Smooth muscle cell (in vitro differentiated cells): ENCODE data around the gene BMPER. TPM values are rescaled to one million over a fixed set of nuclear protein-coding genes. Genes with fewer than 3 reads are reported as not detected.

Experiments used
- DNase-seq: peaks from one replicate; lab custom pipeline; 2025; ENCODE audit not compliant: unreplicated experiment; lab: John Stamatoyannopoulos, UW
- H2AFZ ChIP-seq: fragments of 200-600 bp; sonication (generic); 2 replicates; pipeline ENCODE4 v1.6.0; 2016; ENCODE audit warnings: antibody characterized with exemption, low read depth, mild to moderate bottlenecking
- H3F3A ChIP-seq: fragments of 200-600 bp; sonication (generic); 2 replicates; pipeline ENCODE4 v1.6.0; 2017; ENCODE audit warnings: antibody characterized with exemption, low read depth
- H3K27ac ChIP-seq: fragments of 200-600 bp; sonication (generic); 2 replicates; pipeline ENCODE4 v1.5.1; 2016; ENCODE audit warnings: low read depth, mild to moderate bottlenecking
- H3K27me3 ChIP-seq: fragments of 200-600 bp; sonication (generic); 2 replicates; pipeline ENCODE4 v1.6.1; 2016; ENCODE audit warnings: low read depth, mild to moderate bottlenecking
- H3K36me3 ChIP-seq: fragments of 200-600 bp; sonication (generic); 2 replicates; pipeline ENCODE4 v1.5.1; 2016; ENCODE audit warnings: low read depth
- H3K4me1 ChIP-seq: fragments of 200-600 bp; sonication (generic); 2 replicates; pipeline ENCODE4 v1.5.1; 2016; ENCODE audit warnings: low read depth
- H3K4me2 ChIP-seq: fragments of 200-600 bp; sonication (generic); 2 replicates; pipeline ENCODE4 v1.6.0; 2016; ENCODE audit warnings: mild to moderate bottlenecking
- H3K4me3 ChIP-seq: fragments of 200-600 bp; sonication (generic); 2 replicates; pipeline ENCODE4 v1.5.1; 2016; ENCODE audit warnings: mild to moderate bottlenecking
- H3K79me2 ChIP-seq: fragments of 200-600 bp; sonication (generic); 2 replicates; pipeline ENCODE4 v1.6.0; 2016; ENCODE audit warnings: low read depth, mild to moderate bottlenecking
- H3K9ac ChIP-seq: fragments of 200-600 bp; sonication (generic); 2 replicates; pipeline ENCODE4 v1.6.0; 2016; ENCODE audit warnings: low read depth
- H3K9me3 ChIP-seq: fragments of 200-600 bp; sonication (generic); replicated peaks from 2 replicates; pipeline ENCODE4 v1.5.1; 2016; ENCODE audit warnings: low read depth
- H4K20me1 ChIP-seq: fragments of 200-600 bp; sonication (generic); 2 replicates; pipeline ENCODE4 v1.6.0; 2016; ENCODE audit warnings: low read depth
- WGBS: methylation state at CpG from one replicate; pipeline ENCODE4 v1.1.7; 2016; ENCODE audit warnings: low lambda C conversion rate; 5-methylcytosine and 5-hydroxymethylcytosine counted together
- polyA plus RNA-seq: library from polyadenylated mRNA; unstranded; fragments of >200 nt; fragmentation: Nextera tagmentation; extraction: Ambion mirVana; gene quantifications from 2 replicates; pipeline ENCODE4 v1.2.1, GENCODE V29; 2016
- total RNA-seq: library from RNA; depleted of rRNA; stranded (reverse); fragments of >200 nt; gene quantifications from 2 replicates; pipeline ENCODE4 v1.2.3, GENCODE V29; 2014
- TF ChIP-seq, protein P1 (sequence below): fragments of 200-600 bp; sonication (generic); IDR thresholded peaks from 2 replicates; pipeline ENCODE4 v1.5.1; 2017; ENCODE audit warnings: borderline replicate concordance, mild to moderate bottlenecking, antibody characterized with exemption; ENCODE audit not compliant: insufficient read depth, poor library complexity, severe bottlenecking

Gene BMPER
- total and polyA plus RNA-seq, 2 experiments from 2014 or later = 3.0 to 21.9 TPM

DNA sequence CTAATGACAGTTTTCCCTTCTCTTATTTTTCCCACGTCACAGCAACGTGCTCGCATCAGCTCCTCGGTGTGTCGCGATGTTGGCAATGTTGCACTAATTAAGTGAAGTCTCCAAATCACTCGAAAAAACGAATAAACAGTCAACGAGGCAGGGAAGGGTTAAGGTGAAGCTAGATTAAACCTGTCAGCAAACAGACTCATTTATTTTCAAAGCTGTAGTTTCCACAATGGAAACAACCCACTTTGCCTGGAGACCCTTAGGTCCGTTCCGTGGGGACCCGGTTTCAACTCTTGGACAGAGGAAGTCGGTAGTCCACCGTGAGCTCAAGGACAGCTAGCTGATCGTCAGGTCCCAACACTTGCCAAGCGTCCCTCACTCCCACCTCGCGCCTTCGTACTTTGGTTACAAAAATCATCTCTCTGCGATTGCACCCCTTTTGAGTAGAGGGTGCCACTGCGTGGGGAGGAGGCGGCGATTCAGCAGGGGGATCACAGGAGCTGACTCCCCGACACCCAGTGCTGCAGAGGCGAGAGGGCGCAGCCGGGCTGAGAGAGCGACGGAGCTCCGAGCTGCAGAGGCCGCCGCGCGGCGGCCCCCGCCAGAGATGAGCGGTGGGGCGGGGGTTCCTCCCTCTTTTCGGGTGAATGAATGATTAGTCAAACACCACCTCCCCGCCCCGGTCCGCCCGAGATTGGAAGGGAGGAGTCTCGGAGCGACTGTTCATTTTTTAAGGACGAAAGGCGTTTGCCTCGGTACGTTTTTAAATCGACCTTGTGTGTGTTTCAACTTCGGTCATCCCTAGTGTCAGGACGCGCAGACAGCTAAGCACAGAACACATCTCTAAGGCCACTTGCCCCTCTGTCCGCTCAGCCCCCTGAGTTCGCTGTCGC, 1.3 kb upstream of the BMPER start:
- peaks cover 51% of the 10 kb centered on the region for H3K27me3 ChIP-seq
- H3K4me1 ChIP-seq = peaks cover 6% of the 10 kb centered on the region
- no peaks in the 10 kb centered on the region for H3K79me2 ChIP-seq
- peak overlapping the region; percentile 68 for H3K4me3 ChIP-seq
- DNase-seq = peak; percentile 27
- H4K20me1 ChIP-seq = no peaks in the 10 kb centered on the region
- H2AFZ ChIP-seq = peak overlapping the region; percentile 90
- H3K36me3 ChIP-seq = no peaks in the 10 kb centered on the region
- H3K27ac ChIP-seq = no peak overlapping the region
- peak overlapping the region; percentile 56 for H3K9ac ChIP-seq
- H3F3A ChIP-seq = peaks cover 2% of the 10 kb centered on the region
- H3K9me3 ChIP-seq = no peaks in the 10 kb centered on the region
- WGBS = 3% methylated on average over 56 of the region's 56 CpGs
- TF ChIP-seq, protein P1, sequence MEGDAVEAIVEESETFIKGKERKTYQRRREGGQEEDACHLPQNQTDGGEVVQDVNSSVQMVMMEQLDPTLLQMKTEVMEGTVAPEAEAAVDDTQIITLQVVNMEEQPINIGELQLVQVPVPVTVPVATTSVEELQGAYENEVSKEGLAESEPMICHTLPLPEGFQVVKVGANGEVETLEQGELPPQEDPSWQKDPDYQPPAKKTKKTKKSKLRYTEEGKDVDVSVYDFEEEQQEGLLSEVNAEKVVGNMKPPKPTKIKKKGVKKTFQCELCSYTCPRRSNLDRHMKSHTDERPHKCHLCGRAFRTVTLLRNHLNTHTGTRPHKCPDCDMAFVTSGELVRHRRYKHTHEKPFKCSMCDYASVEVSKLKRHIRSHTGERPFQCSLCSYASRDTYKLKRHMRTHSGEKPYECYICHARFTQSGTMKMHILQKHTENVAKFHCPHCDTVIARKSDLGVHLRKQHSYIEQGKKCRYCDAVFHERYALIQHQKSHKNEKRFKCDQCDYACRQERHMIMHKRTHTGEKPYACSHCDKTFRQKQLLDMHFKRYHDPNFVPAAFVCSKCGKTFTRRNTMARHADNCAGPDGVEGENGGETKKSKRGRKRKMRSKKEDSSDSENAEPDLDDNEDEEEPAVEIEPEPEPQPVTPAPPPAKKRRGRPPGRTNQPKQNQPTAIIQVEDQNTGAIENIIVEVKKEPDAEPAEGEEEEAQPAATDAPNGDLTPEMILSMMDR = no peak
- peak overlapping the region; percentile 94 for H3K4me2 ChIP-seq

DNA sequence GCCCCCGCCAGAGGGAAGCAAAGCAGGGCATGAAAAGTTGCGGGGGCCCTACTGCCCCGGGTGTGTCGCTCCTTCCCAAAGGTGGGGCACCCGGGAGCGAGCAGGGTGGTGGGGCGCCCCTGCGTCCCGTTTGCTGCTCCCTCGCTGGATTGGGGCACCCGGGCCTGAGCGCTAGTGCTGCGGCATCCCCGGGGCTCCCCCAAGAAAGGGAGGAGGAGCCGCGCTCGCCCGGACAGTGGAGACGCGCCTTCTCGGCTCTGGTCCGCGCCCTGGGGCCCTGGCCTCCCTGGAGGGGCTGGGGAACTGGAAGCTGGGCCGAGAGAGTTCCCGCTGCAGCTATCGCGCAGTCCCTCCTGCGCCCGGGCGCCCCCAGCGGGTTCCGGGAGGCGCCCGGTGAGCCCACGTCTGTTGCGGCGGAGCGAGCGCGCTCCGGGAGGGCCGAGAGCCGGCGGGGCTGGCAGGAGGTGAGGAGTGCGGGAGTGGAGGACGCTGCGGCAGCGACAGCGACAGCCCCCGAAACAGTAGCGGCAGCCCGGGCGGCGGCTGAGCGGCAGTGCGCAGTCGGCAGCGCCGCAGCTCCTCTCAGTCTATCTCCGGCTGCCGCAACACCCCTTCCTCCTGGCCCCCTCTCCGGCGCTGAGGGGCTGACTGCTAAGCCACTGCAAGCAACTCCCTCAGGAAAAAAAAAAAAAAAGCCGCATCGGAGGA, 504 bp upstream of the BMPER start:
- Histone ChIP-seq H3F3A (peaks cover 2% of the 10 kb centered on the region), H2AFZ (peak overlapping the region; percentile 90), H3K36me3 (no peaks in the 10 kb centered on the region), H3K27ac (no peak overlapping the region), H3K4me3 (peak overlapping the region; percentile 68), H3K79me2 (no peaks in the 10 kb centered on the region), H3K9ac (peak overlapping the region; percentile 56), H3K4me2 (peak overlapping the region; percentile 94), H3K27me3 (peaks cover 51% of the 10 kb centered on the region), H4K20me1 (no peaks in the 10 kb centered on the region), H3K9me3 (no peaks in the 10 kb centered on the region), H3K4me1 (peaks cover 6% of the 10 kb centered on the region)
- TF ChIP-seq, protein P1 = peak; percentile 4
- WGBS = under 1% methylated on average over 57 of the region's 65 CpGs
- no peak for DNase-seq

DNA sequence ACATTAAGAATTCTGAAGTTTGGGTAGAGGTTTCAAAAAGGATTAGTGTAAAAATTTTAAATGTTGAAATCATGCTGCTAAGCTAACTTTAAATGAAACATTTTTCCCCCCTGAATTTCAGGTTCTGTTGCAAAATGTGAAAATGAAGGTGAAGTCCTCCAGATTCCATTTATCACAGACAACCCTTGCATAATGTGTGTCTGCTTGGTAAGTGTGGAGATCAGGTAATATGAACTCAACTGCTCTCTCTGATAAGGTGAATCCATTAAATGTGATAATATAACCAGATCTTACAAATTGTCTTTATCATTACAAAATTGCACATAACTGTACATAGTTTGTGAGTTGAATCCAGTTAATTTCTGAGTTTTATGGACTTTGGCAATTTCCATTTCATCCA, 1.4 kb downstream of the BMPER start:
- H3K27ac ChIP-seq = no peak overlapping the region

More for the DNA sequence above, 1.4 kb downstream of the BMPER start:
- Histone ChIP-seq H4K20me1 (no peaks in the 10 kb centered on the region), H3K27me3 (peaks cover 44% of the 10 kb centered on the region), H2AFZ (no peak overlapping the region), H3K79me2 (no peaks in the 10 kb centered on the region), H3K36me3 (no peaks in the 10 kb centered on the region), H3K4me3 (peak overlapping the region; percentile 68), H3F3A (peaks cover 2% of the 10 kb centered on the region), H3K9ac (no peak overlapping the region), H3K4me1 (peaks cover 6% of the 10 kb centered on the region), H3K9me3 (no peaks in the 10 kb centered on the region), H3K4me2 (peak overlapping the region; percentile 36)
- TF ChIP-seq, protein P1 = no peak
- no peak for DNase-seq
